ENCODE results near the gene NOL8.

Gene NOL8

DNA sequence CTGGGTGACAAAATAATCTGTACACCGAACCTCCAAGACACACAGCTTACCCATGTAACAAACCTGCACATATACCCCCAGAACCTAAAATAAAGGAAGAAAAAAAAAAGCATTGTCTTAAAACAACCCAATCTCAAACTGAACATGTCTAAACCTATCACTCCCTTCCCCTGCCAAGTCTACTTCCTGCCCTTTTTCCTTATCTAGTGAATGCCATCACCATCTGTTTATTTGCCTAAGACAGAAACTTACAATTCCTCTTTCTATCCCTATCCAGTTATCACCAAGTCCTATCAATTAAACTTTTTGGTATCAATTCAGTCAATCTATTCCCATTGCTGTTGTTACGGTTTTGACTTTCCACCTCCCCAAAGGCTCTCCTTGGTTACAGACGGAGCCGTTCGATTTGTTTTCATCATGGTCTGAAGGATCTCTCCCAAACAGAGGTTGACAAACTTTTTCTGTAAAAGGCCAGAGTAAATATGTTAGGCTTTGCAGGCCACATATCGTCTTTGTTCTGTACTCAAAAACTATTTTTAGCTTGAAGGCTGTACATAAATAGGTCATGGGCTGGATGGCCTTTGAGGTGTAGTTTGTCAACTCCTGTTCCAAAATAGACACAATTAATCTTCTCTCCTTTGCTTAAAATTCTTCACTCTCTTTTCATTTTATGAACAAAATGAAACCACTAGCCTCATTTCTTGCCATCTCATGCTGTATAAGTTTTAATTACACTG, 12.1 kb downstream of the NOL8 start:
- no peak for DNase-seq (ENCODE audit: low read depth, low spot score)

DNA sequence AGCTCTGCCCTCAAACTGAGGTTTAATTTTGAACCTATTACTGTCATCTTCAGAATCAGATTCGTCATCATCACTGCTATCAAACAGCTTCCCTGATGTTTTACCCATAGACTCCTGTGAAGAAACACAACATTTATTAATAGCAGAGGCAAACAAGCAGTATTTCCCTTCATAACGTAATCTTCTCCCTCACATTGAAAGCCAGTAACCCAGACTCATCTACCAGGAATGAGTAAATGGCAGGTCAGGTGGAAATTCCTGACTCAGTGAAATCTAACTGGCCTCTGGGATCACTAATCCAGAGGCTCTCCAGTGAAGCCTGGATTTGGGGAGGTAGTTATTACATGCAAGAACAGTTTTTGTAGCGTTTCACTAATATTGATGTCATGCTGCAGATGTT, 14.6 kb downstream of the NOL8 start:
- DNase-seq (ENCODE audit: low read depth, low spot score) = no peak

DNA sequence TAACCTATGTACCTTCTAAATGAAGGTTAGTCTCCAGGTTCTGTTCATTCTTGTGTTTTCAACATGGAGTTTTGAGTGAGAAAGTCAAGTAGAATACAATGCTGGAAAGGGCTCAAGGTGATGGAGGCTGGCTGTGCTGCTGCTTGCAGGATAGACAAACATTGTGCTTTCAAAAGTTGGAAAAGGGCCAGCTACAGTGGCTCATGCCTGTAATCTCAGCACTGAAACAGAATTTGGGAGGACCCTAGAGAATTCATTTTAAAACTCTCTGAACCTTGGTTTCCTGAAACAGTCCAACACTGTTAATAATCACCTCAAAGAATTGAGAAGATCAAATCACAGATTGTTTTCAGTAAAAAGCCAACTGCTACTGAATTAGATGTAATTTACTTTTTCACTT, 16.3 kb downstream of the NOL8 start:
- DNase-seq (ENCODE audit: low read depth, low spot score) = no peak

DNA sequence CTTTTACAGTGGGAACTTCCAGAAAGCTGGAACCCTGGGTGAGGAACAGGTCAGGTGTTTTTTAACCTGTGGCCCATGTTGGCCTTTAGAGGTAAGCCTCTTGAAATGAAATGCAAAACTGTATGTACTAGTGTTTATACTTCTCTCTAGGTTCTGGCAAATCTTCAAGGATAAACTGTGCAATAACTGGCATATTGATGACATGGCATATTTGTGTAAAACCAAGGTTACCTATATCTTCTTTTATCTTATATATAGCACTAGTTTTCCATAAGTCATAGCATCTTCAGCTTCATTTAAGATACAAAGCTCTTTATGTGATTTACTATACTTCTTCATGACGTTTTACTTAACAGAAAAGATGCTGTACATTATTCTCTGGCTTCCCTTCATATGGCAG, 24.2 kb downstream of the NOL8 start:
- no peak for DNase-seq (ENCODE audit: low read depth, low spot score)

DNA sequence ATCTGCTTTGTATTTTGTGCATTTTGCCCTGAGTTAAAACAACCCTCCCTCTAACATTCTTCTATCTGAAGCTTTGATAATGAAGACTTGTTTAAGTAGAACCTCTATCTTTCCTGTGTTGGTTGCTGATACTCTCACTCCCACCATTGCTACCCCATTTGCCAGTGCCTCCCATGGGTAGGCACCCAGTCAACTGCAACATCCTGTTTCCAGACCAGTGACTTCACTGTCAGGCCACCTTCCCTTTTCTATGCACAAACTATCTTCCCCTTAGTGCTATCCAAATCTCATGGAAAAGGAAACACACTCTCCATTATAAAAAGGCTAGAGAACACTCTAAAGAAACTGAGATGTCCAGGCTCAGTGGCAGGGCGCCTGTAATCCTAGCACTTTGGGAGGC, 26.0 kb downstream of the NOL8 start:
- no peak for DNase-seq (ENCODE audit: low read depth, low spot score)

DNA sequence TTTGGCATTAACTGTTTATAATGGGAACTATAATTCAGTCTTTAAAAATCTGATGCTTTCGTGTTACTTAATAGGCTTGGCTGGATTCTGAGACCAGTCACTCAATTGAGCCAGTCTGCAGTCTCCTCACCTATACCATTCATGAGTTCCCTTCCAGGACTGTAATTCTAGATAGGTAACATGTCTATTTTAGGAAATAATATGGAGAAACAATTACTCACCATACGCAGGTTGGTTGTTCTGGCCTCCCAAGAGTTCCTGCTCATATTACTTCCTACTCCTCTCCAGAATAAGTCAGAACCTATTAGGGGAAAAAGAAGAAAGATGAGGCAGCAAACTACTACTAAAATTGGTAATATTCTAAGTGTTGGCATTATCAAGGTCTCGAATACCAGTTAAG, 27.1 kb downstream of the NOL8 start:
- no peak for DNase-seq (ENCODE audit: low read depth, low spot score)

DNA sequence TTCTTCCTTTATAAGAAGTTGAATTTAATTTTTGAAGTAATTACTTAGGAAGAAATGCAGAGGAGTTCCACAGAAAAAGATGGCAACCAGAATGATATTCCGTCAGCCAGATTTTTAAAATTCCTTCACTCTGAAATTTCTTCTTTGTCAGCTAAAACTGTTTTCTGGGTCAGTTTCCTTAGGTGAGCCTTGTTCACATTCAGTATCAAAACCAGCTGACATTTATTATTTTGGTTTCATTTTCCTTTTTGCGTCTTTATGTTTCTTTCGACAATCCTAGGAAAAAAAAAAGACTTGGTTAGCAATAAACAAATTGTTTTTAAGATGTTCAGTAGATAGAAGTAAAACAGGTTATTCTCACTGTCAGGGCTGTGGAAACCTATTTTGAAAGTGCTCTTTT, 27.5 kb downstream of the NOL8 start:
- DNase-seq (ENCODE audit: low read depth, low spot score) = no peak

DNA sequence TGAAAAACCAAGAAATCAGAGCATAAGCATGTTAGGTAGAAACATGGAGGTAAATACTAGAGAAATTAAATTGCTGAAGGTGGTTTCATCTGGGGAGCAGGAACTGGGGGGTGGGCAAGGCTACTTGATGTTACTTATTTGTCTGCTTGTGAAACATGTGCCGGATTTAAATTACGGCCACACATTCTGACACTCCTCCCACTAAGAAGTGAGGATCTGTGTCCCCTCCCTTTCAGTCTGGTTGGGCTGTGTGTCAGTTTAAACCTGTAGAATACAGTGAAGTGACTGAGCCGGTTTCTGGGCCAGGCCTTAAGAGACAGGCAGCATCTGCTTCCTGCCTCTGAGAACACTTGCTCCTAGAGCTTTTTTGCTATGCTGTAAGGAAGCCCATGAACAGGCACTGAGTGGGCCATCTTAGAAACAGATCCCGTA, 29.3 kb downstream of the NOL8 start:
- DNase-seq (ENCODE audit: low read depth, low spot score) = no peak

DNA sequence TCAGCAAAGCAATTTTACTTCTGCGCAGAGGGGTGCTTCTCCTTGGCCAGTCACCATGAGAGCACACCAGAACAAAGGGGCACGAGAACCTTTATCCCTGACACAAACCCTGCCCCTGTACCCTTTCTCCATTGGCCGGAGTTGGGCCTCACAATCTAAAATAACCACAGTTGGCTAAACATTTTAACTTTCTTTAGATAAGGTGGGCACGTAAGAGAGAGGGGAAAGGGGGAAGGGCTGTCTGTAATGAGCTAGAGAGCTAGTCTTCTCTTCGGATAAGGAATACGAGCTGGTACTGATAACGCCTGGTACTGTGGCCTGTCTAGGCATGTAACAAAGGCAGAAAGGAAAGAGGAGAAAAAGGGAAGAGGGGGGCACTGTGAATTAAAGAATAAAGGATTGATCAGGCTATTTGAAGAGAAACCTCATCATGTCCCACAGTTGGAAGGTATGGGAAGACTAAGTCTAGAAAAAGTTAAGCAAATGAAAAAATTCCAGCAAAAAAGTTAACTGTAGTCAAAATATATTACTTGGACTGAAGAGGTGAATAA, 29.8 kb downstream of the NOL8 start:
- no peak for DNase-seq (ENCODE audit: low read depth, low spot score)

DNA sequence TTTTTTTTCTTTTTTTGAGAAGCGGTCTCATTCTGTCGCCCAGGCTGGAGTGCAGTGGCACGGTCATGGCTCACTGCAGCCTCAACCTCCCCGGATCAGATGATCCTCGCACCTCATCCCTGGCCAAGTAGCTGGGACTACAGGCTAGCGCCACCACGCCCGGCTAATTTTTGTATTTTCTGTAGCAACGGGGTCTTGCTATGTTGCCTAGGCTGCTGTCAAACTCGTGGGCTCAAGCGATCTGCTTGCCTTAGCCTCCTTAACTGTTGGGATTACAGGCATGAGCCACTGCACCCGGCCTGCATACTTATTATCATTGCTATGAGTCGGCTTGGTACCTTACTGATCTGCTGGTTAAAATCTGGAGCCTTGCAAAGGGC, 30.9 kb downstream of the NOL8 start:
- no peak for DNase-seq (ENCODE audit: low read depth, low spot score)

DNA sequence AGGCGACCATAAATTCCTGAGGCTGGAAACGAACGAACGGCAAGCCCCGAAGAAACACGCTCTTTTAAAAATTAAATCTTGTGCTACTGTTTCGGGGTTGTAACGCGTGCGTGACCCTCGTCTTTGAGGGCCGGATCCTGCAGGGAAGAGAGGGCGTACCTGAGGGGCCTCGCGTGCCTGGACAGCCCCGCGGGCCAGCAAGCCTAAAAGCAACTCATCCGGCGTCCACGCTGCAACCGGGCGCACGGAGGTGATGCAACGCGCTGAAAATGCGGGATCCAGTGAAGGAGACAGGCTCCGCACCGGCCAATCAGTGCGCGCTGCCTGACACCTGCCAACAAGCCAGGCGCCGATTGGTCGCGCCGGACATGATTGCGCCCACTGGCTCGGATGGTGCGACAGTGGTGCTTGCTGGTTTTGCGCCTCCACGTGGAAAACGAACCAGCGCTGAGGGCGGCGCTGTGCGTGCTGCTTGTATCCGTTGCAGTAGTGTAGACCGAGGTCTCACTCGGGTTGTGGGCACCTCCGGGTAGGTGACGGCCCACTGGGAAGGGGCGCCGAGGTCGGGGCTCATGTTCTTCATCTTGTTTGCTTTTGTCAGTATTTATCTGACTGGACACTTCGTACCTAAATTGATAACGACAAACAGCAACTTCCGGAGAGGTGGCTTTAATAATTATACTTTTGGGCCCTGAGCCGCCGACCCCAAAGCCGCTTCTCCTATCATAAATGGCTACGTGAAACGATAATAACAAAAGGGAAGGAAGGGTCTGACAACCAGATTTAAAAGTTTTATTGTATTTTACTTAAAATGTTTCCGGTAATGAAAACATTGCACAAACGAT, 31.5 kb downstream of the NOL8 start, which contains the start of gene IARS1:
Gene IARS1, minus strand, starts transcription at position 246 of the 845 bp plus-strand sequence. CDS start 4,278 bp downstream, outside the sequence.
- peak; percentile 96 for DNase-seq (ENCODE audit: low read depth, low spot score)

DNA sequence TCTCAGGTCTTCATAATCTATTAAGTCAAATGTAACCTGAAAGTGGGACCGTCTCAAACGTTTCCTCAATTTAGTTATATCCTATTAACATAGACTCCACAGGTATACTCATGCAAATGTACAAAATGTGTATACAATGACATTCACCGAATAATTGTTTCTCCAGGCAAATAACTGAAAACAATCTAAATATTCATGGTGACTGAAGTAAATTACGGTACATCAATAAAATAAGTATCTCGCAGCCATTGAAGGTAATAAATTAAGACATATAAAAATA, 32.1 kb downstream of the NOL8 start:
- no peak for DNase-seq (ENCODE audit: low read depth, low spot score)

DNA sequence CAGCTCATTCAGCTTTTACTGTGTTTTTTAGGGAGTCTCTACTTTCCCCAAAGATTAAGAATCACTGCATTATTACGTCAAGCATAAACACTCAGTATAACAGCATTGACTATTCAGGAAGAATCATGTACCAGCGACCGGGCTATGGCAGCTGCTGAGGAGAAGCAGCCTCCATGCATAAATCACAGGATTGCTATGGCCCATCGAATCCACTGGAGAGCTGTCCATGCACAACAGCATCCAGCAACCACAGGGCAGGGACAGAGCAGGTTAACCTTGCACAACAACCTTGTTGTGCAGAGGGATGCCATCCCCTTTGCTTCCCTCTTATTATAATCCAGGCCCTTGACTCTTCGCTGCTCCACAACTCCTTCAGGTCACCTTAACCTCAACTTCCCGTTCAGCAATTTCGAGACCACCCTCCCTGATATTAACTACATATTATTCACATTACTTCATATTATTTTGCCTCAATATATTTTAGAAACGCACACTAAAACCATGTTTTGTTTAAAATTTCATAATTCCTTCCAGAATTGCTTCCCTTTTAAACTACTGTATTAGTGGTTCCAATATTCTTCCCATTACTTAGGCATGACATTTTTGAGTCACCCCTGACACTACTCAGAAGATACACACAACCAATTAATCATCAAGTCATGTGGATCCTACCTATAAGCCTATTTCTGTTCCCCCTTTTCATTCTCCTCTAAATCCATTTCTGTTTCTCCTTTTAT, 32.6 kb downstream of the NOL8 start:
- DNase-seq (ENCODE audit: low read depth, low spot score) = no peak

DNA sequence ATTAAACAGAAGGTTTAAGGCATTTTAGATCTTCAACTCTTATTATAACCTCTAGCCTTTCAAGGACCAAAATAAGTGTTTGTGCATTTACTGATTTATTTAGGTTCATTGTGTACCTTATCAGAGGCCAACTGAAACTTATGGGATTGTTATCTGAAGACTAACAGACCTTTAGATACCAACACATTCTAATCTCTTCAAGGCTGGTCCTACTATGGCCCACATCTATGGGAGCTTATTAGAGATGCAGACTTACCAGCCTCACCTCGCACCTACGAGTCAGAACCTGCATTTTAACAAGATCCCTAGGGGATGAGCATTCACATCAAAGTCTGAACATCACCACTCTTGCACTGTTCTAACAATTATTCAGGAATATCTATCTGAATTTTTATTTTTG, 33.6 kb downstream of the NOL8 start:
- DNase-seq (ENCODE audit: low read depth, low spot score) = no peak

DNA sequence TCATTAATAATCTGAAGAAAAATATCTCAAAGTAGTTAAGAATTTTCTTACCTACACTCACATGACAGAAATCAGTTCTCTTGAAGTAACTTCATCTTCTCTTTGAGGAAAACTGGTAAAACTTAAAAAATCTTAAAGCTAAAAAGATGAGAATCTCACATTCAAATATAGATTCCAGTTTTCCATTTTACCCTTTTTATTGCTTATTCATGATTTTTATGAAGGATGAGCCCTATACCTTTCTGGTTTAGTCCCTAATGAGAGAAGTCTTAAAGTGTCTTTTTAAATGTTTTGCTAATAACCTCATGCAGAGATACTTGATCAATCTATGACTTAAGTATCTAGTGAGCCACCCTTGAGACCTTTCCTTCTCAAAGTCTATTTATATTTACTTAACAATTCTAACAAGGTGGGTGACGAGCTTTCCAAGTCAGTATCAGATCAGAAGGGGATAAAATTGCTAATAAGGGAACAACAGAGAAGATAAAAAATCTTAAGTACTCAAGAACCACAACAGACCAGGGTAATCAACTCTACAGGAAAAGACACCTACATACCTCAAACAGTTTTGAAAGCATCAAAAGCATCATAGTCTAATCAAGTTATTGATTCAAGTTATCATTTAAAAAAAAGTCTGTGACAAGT, 34.2 kb downstream of the NOL8 start:
- no peak for DNase-seq (ENCODE audit: low read depth, low spot score)

DNA sequence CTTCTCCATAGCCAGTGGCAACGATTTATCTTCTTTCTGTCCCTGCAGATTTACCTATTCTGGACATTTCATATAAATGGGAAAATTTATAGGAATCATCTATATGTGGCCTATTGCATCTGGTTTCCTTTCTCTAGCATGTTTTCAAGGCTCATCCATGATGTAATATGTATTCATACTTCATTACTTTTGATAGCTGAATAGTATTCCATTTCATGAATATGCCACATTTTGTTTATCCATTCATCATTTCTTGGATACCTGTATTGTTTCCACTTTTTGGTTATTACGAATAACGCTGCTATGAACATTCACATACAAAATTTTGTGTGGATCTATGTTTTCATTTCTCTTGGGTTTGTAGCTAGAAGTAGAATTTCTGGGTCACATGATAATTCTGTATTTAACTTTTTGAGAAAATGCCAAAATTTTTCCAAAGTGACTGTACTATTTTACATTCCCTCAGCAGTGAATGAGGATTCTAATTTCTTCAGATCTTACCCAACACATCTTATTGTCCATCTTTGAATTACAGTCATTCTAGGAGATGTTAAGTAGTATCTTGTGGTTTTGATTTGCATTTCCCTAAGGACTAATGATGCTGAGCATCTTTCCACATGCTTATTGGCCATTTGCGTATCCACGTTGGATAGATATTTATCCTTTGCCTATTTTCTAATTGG, 35.3 kb downstream of the NOL8 start:
- DNase-seq (ENCODE audit: low read depth, low spot score) = no peak

DNA sequence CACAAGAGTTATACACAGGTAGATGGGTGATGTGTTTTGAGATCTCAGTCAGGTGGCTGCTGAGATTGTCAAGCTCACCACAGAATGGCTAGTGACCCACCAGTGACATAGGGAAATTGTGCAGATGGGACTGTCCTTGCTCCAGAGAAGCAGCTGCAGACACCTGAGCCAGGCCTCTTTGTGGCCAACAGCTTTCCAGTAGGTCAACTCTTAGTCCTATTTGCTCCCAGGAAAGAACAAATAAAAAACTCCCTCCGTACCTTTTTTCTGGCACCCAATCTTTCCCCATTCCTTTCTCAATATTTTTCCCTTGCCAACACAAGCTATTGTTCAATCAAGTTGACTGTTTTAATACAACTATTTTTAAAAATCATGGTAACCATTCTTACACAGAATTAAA, 45.8 kb downstream of the NOL8 start:
- no peak for DNase-seq (ENCODE audit: low read depth, low spot score)

DNA sequence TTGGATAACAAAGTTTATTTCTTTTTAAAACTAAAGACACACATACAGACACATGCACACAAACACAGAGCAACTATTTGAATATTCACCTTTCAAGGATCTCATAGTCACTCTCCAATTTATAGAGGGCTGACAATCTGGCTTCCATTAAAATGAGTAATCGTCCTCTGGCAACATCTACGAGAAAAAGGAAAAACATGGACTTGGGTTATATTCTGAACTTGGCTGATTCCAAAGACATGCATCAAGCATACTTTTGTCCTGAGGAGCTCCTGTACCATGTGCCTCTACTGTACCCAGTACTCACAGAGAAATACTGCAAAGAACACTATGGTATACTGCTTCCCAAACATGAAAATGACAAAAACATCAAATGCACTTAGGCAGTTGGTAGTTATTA, 47.0 kb downstream of the NOL8 start:
- DNase-seq (ENCODE audit: low read depth, low spot score) = no peak

DNA sequence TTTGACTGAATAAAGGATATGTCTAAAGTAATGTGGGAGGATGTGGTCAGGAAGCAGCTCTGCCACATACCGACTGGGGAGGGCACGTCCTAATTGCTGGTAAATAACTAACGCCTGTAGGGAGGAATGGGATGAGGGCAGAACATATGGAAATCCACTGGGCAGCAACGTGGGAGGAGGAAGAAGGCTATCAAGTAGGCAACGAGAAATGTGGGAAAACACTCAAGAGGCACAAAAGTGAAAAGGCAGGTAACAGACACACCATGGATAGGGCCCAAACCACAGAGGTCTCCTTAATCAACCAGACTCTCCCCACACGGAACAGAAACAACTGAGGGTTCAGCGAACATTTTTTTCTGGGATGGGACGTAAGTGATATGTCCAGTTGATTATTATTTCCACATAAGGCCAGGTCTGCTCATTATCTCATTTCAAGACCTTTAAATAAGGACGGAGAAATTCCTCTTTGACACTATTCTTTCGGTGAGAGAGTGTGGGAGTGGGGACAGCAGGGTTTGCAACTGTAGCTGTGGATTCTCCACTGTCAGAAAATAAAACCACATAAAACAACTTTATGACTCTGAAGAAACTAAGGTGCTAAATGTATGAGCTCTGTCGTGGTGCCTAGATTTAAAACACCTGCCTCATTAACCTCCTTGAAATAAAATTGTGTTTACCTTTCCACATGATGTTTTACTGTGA, 48.7 kb downstream of the NOL8 start:
- DNase-seq (ENCODE audit: low read depth, low spot score) = no peak

DNA sequence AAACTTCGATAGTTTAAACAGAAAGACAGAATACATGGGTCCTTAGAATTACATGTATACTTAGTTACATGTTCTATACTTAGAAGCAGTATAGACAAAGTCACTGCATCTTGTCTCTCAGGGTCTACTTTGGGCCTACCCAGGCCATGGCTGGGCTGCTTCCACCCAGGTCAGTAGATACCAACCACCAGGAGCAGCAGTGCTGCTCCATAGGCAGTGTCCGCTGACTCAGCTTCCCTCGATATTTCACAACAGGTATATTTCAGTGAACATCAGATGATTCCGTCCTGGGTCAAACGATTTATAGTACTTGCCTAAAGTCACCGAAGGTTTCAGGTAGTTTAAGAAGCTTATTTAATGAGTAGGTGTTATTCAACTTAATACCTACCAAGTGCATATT, 49.6 kb downstream of the NOL8 start:
- DNase-seq (ENCODE audit: low read depth, low spot score) = no peak

DNA sequence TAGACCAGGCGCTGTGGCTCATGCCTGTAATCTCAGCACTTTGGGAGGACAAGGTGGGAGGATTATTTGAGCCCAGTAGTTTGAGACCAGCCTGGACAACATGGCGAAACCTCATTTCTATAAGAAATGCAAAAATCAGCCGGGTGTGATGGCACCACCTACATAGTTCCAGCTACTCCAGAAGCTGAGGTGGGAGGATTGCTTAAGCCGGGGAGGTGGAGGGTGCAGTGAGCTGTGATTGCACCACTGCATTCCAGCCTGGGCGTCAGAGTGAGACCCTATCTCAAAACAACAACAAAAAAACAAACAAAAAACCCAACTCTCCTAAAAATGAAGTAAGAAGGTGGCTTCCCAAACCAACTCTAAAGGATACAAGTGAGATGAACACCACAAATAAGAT, 54.6 kb downstream of the NOL8 start:
- no peak for DNase-seq (ENCODE audit: low read depth, low spot score)
